Limb (tissue), 2 donors: ENCODE results near the gene TYW1B.
"Not testable (repeated sequence)": the region's sequence is repeated elsewhere in the genome, so short reads cannot be mapped to it uniquely, and the experiment has no call there.

ENCODE experiments used
- DNase-seq, 2 donors: peaks; one replicate each; pipeline ENCODE4 v3.0.0-alpha.2; 2016; ENCODE audit errors: extremely low spot score in 2 of 2

TYW1B gene

GRCh38 chr7:72559546-72559945 is 268.5 kb downstream of the TYW1B start:
- not testable (repeated sequence) for DNase-seq

DNA sequence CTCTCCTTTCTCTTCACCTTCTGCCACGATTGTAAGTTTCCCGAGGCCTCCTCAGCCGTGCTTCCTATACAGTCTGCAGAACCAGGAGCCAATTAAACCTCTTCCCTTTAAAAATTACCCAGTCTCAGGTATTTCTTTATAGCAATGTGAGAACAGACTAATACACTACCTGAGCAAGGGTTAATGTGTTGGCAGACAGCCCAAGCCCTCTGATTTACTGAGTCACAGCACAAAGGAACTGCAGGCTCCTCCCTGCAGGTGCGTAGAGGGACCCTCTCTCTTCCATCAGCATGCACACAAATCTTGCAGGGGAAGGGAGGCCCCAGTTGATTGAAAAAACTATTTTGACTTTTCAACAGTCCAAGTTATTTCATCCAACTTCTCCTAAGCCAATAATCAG is 271.3 kb downstream of the TYW1B start:
- DNase-seq: not testable (repeated sequence)

DNA sequence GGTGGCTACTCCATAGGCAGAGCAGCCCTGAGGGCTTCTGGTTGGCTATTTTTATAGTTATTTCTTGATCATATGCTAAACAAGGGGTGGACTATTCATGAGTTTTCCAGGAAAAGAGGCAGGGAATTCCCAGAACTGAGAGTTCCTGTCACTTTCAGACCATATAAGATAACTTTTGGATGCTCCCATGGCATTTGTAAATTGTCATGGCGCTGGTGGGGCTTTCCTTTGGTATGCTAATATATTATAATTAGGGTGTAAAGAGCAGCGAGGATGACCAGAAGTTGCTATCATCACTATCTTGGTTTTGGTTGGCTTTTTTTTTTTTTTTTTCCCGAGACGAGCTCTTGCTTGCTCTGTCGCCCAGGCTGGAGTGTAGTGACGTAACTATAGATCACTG is 272.8 kb downstream of the TYW1B start:
- not testable (repeated sequence) for DNase-seq

DNA sequence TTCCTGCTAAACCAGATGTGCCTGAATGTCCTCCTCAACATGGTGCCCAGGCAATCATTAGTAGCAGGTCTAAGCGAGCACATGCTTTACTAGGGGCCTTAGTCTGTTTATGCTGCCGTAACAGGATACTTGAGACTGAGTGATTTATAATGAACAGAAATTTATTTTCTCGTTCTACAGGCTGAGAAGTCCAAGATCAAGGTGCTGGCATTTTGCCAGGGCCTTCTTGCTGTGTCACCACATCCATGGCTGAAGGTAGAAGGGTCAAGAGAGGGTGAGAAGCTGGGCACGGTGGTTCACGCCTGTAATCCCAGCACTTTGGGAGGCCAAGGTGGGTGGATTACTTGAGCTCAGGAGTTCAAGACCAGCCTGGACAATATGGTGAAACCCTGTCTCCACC is 273.6 kb downstream of the TYW1B start:
- not testable (repeated sequence) for DNase-seq

DNA sequence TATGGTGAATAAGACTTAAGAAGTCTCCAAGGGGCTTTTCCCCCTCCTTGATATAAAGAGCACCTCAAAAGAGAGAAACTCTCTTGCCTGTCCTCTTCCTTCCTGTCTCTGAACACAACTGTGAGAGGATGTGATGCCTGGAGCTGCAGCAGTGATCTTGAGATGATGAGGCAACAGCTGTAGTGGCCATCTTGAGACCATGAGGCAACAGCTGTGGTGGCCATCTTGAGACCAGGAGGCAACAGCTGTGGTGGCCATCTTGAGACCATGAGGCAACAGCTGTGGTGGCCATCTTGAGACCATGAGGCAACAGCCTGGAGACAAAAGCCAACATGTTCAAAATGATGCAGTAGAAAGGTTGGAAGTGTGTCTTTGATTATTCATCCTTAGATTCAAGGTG is 277.5 kb downstream of the TYW1B start:
- not testable (repeated sequence) for DNase-seq

GRCh38 chr7:72546586-72547237 is 281.3 kb downstream of the TYW1B start:
- not testable (repeated sequence) for DNase-seq

DNA sequence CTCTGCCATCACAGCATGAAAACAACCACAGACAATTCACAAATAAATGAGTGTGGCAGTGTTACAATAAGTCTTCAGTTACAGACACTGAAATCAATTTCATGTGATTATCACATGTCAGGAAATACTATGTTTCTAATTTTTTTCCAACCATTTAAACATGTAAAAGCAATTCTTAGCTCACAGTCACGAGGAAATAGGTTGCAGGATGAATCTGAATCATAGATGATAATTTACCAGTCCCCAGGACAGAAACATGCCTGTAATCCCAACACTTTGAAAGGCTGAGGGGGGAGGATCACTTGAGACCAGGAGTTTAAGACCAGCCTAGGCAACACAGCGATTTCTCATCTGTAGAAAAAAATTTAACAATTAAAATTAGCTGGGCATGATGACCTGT is 283.5 kb downstream of the TYW1B start:
- not testable (repeated sequence) for DNase-seq

DNA sequence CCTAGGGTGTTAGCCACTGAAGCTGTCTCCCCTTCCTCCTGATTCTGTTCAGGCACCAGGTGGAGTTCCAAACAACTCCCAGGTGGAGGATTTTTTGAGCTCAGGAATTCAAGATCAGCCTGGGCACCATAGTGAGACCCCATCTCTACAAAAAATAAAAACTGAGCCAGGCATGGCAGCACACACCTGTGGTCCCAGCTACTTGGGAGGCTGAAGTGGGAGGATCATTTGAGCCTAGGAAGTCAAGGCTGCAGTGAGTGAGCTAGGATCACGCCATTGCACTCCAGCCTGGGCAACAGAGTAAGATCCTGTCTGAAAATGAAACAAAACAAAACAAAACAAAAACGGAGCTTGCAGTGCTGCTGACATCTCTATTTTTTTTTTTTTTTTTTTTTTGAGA is 287.1 kb downstream of the TYW1B start:
- DNase-seq: no peak

GRCh38 chr7:72540106-72540611 is 287.8 kb downstream of the TYW1B start:
- DNase-seq: no peak

- DNase-seq: no peak
These were observed 288.3 kb downstream of the TYW1B start for GRCh38 chr7:72539702-72540101.

DNA sequence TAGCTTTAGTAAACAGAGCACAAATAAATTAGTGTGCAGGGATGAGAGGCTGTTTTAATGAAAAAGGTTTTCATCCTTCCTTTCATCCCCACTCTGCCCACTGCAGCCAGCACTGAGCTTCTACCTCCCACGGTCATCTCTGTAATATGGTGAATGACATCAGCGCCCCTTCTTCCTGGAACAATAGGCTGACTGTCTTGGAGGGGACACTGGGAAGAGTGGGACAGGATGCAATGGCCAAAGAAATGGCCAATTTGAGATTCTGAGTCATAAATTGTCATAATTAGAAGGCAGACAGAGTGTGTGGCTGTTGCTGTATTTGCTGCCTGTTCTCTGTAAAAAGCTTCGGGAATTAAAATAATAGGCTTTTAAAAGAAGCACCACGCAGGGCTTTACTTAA is 289.1 kb downstream of the TYW1B start:
- DNase-seq: no peak

GRCh38 chr7:72538147-72538546 is 289.9 kb downstream of the TYW1B start:
- DNase-seq: no peak

- not testable (repeated sequence) for DNase-seq
These were observed 292.0 kb downstream of the TYW1B start for GRCh38 chr7:72536038-72536437.

DNA sequence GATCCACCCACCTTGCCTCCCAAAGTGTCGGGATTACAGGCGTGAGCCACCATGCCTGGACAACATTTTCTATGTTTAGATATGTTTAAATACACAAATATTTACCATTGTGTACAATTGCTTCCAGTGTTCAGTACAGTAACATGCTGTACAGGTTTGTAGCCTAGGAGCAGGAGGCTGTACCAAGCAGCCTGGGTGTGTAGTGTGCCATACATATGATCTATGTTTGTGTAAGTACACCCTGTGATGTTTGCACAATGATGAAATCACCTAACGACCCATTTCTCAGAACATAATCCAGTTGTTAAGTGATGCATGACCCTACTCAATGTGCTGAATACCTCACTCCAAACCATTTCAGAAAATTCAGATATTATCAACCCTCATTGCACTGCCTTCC is 297.0 kb downstream of the TYW1B start:
- DNase-seq: not testable (repeated sequence)
